ENCODE data around the gene HSPA12B.
A peak's percentile ranks its signal among the peaks of the same experiment; 100 is the strongest.

Gene HSPA12B

DNA sequence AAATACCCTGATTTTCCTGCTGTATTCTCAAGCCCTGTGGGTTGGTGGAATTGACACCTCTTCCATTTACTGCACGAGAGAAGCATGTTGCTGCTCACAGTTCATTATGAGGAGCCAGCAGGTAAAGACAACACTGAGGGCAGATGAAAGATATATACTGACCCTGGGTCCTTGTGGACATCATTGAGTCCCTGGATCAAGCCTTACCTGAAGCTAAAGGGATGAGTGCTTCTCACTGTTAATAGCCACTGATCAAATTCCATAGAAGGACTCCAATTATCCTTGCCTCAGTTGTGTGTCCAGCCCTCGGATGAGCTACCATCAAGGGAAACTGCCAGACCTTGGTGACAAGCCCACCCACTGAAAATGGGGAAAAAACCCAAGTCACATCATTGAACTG, 12.4 kb upstream of the HSPA12B start:
- no peak overlapping the region for H3K4me3 ChIP-seq (replicated peaks; ENCODE audit: low read depth, low read length)
- DNase-seq (ENCODE audit: extremely low read depth, insufficient read length), result no peak
- TF ChIP-seq, protein P1, sequence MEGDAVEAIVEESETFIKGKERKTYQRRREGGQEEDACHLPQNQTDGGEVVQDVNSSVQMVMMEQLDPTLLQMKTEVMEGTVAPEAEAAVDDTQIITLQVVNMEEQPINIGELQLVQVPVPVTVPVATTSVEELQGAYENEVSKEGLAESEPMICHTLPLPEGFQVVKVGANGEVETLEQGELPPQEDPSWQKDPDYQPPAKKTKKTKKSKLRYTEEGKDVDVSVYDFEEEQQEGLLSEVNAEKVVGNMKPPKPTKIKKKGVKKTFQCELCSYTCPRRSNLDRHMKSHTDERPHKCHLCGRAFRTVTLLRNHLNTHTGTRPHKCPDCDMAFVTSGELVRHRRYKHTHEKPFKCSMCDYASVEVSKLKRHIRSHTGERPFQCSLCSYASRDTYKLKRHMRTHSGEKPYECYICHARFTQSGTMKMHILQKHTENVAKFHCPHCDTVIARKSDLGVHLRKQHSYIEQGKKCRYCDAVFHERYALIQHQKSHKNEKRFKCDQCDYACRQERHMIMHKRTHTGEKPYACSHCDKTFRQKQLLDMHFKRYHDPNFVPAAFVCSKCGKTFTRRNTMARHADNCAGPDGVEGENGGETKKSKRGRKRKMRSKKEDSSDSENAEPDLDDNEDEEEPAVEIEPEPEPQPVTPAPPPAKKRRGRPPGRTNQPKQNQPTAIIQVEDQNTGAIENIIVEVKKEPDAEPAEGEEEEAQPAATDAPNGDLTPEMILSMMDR (IDR thresholded peaks at IDR 0.05; ENCODE audit: insufficient read depth, low read length, poor library complexity, severe bottlenecking), result no peak
- no peaks in the 10 kb centered on the region for H3K36me3 ChIP-seq (ENCODE audit: control insufficient read depth, insufficient read depth, low read length)
- H3K27me3 ChIP-seq (replicated peaks; ENCODE audit: control insufficient read depth, insufficient read depth, low read length), result no peaks in the 10 kb centered on the region

DNA sequence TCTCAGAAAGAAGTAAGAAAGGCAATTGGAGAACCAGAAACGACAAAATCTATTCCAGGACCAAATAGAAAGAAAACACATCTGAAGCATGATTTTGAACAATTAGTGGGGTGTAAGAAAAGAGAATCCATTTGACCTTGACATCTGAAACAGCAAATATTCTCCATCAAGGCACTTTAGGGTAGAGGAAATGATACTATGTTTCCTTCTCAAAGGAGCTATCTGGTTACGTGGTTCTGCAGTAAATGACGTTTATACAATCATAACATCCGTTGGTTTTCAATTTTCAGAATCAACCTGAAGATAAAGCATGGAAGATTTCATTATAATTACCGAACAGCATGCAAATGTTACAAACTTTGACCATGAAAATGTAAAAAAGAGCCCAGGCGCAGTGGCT, 11.9 kb upstream of the HSPA12B start:
- peak; percentile 37 for DNase-seq (ENCODE audit: extremely low read depth, insufficient read length)
- no peak overlapping the region for H3K4me3 ChIP-seq (replicated peaks; ENCODE audit: low read depth, low read length)
- H3K36me3 ChIP-seq (ENCODE audit: control insufficient read depth, insufficient read depth, low read length), result no peaks in the 10 kb centered on the region
- no peaks in the 10 kb centered on the region for H3K27me3 ChIP-seq (replicated peaks; ENCODE audit: control insufficient read depth, insufficient read depth, low read length)
- TF ChIP-seq, protein P1 (IDR thresholded peaks at IDR 0.05; ENCODE audit: insufficient read depth, low read length, poor library complexity, severe bottlenecking), result no peak

DNA sequence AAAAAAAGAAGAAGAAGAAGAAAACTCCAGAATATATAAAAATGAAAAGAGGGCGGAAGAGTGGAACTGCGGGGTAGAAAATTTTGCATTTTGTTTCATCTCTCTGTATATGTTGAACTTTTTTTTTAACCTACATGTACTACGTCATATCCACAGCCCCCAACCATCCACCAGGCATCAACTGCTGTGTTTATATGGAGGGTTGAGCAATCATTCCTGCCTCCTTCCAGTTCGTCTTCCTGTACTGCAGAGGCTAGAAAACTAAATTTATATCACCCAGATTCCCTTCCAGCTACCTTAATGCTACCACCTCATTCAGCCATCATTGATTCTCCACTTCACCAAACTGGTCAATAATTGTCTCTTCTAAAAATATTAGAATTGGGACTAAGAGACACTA, 10.6 kb upstream of the HSPA12B start:
- TF ChIP-seq, protein P1 (IDR thresholded peaks at IDR 0.05; ENCODE audit: insufficient read depth, low read length, poor library complexity, severe bottlenecking), result no peak
- DNase-seq (ENCODE audit: extremely low read depth, insufficient read length), result no peak
- Histone ChIP-seq H3K36me3 (ENCODE audit: control insufficient read depth, insufficient read depth, low read length) (no peaks in the 10 kb centered on the region), H3K27me3 (replicated peaks; ENCODE audit: control insufficient read depth, insufficient read depth, low read length) (no peaks in the 10 kb centered on the region), H3K4me3 (replicated peaks; ENCODE audit: low read depth, low read length) (no peak overlapping the region)

DNA sequence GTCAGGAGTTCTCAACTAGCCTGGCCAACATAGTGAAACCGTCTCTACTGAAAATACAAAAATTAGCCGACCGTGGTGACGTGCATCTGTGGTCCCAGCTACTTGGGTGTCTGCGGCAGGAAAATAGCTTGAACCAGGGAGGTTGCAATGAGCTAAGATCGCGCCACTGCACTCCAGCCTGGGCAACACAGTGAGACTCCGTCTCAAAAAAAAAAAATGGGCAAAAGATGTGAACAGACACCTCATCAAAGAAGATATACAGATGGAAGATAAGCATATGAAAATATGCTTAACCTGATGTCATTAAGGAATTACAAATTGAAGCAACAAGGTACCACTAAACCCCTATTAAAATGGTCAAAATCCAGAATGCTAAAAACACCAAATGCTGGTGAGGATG, 9.2 kb upstream of the HSPA12B start:
- no peak overlapping the region for H3K4me3 ChIP-seq (replicated peaks; ENCODE audit: low read depth, low read length)
- no peak for DNase-seq (ENCODE audit: extremely low read depth, insufficient read length)
- H3K36me3 ChIP-seq (ENCODE audit: control insufficient read depth, insufficient read depth, low read length), result no peaks in the 10 kb centered on the region
- TF ChIP-seq, protein P1 (IDR thresholded peaks at IDR 0.05; ENCODE audit: insufficient read depth, low read length, poor library complexity, severe bottlenecking), result no peak
- H3K27me3 ChIP-seq (replicated peaks; ENCODE audit: control insufficient read depth, insufficient read depth, low read length), result no peaks in the 10 kb centered on the region; the same call in 1 of the 2 replicates

DNA sequence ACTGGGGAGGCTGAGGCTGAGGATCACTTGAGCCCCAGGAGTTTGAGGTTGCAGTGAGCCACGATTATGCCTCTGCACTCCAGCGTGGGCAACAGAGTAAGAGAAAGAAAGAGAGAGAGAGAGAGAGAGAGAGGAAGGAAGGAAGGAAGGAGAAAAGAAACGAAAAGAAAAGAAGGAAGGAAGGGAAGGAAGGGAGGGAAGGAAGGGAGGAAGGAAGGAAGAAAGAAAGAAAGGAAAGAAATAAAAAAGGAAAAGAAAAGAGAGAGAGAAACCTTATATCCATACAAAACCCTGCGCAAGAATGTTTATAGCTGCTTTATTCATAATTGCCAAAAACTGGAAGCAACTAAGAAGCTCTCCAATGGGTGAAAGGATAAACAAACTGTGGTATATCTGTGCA, 8.1 kb upstream of the HSPA12B start:
- no peak for DNase-seq (ENCODE audit: extremely low read depth, insufficient read length)
- Histone ChIP-seq H3K36me3 (ENCODE audit: control insufficient read depth, insufficient read depth, low read length) (no peaks in the 10 kb centered on the region), H3K4me3 (replicated peaks; ENCODE audit: low read depth, low read length) (no peak overlapping the region), H3K27me3 (replicated peaks; ENCODE audit: control insufficient read depth, insufficient read depth, low read length) (peaks cover 2% of the 10 kb centered on the region)
- TF ChIP-seq, protein P1 (IDR thresholded peaks at IDR 0.05; ENCODE audit: insufficient read depth, low read length, poor library complexity, severe bottlenecking), result no peak

DNA sequence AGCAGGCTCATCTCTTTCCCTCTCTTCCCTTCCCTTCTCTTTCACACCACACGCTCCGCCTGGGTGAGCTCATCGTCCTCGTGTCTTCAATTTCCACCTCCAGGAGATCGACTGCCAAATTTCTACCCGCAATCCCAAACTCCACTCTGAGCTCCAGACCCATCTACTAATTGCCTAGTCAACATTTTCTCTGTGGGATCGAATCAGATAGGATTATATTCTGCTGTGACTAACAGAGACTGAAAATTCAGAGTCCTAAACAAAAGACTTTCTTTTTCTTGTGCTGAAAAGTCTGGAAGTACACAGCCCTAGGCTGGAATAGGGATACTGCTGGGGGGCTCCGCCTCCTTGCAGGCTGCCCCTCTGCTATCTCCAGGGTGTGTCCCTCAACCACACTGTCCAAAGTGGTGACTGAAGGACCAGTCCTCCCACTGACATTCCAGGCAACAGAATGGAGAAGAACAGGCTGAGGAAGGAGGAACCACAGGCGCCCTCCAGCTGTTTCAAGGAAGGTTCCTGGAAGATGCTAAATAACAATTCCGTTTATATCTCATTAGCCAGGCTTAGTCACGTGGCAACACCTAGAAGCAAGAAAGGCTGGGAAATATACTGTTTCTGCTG, 5.0 kb upstream of the HSPA12B start:
- TF ChIP-seq, protein P1 (IDR thresholded peaks at IDR 0.05; ENCODE audit: insufficient read depth, low read length, poor library complexity, severe bottlenecking), result no peak
- Histone ChIP-seq H3K36me3 (ENCODE audit: control insufficient read depth, insufficient read depth, low read length) (no peaks in the 10 kb centered on the region), H3K4me3 (replicated peaks; ENCODE audit: low read depth, low read length) (no peak overlapping the region), H3K27me3 (replicated peaks; ENCODE audit: control insufficient read depth, insufficient read depth, low read length) (peaks cover 3% of the 10 kb centered on the region)
- no peak for DNase-seq (ENCODE audit: extremely low read depth, insufficient read length)
